Measurements from ENCODE around the gene ATP2B2. TPM values are rescaled to one million over a fixed set of nuclear protein-coding genes. Genes with fewer than 3 reads are reported as not detected.

Gene ATP2B2
- total RNA-seq, 1 donor from 2014 or later = not detected

DNA sequence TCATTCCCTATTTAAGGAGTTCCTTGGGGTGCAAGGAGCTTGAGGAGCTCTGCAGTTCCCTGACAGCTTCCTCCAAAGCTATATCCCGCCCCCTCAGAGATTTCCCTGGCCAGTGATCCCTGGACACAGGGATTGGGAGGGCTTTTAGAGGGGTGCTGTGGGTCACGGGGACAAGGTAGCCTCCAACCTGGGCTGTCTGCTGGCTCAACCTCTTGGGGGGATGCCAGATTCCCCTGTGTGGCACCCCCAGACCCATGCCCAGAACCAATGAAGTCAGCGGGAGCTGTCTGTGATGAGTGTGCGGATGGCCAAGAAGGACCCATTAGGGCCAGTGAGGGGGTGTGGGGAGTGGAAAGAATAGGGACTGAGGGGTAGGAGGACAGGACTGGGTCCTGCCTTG is 21.0 kb upstream of the ATP2B2 start:
- peaks cover 36% of the 10 kb centered on the region for H3K27me3 Mint-ChIP-seq (ENCODE audit: low read depth)
- no peaks in the 10 kb centered on the region for H3K36me3 Mint-ChIP-seq (ENCODE audit: low read depth)
- intact Hi-C loops (cut with micrococcal nuclease) = no loop called here
- H3K4me3 Mint-ChIP-seq (ENCODE audit: low read depth) = no peak overlapping the region
- H3K9me3 Mint-ChIP-seq = no peaks in the 10 kb centered on the region
- H3K4me1 Mint-ChIP-seq (ENCODE audit: low read depth) = no peaks in the 10 kb centered on the region
- H3K27ac Mint-ChIP-seq = no peak overlapping the region
- DNase-seq (ENCODE audit: low spot score) = no peak

DNA sequence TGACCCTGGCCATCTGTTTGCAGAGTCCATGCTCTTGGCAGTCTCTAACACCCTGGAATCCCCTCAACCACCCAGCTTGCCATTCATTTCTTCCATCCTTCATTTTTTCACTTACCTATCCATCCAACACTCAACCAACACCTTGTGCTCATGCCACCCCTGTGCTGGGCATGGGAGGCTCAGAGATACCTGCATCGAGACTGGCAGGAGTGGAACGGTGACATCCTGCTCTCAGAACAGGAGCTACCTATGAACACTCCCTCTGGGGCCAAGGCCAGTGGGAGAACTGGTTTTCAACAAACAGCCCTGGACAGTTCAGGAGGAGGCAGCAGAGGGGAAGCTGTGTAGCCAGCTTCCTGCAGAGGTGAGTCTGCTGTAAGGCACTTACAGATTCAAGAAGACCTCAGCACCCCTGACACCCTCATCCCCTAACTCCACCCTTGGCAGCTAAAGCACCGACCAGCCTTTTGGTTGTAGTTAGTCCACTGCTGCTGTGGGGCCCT is 19.5 kb upstream of the ATP2B2 start:
- intact Hi-C loops (cut with micrococcal nuclease) = no loop called here
- DNase-seq (ENCODE audit: low spot score) = no peak
- Mint-ChIP-seq H3K27ac (no peak overlapping the region), H3K4me1 (ENCODE audit: low read depth) (no peaks in the 10 kb centered on the region), H3K4me3 (ENCODE audit: low read depth) (no peak overlapping the region), H3K9me3 (no peaks in the 10 kb centered on the region), H3K27me3 (ENCODE audit: low read depth) (peaks cover 36% of the 10 kb centered on the region), H3K36me3 (ENCODE audit: low read depth) (no peaks in the 10 kb centered on the region)

DNA sequence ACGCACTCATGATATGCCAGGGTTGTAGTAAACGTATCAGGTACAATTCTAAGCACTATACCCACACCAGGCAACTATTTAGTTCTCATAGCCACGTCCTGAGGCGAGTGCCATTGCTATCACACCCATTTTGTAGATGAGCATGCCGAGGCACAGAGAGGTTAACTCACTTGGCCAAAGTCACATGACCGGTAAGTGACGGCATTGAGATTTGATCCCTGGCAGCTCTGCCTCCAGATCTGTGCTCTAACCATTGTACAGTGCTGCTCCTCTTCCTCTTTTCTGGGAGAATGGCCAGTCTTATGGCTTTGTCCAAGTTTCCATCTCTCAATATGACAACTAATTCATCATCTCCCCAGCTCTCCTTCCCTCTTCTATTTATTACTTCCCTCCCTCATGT is 18.9 kb upstream of the ATP2B2 start:
- H3K27me3 Mint-ChIP-seq (ENCODE audit: low read depth) = peaks cover 36% of the 10 kb centered on the region

DNA sequence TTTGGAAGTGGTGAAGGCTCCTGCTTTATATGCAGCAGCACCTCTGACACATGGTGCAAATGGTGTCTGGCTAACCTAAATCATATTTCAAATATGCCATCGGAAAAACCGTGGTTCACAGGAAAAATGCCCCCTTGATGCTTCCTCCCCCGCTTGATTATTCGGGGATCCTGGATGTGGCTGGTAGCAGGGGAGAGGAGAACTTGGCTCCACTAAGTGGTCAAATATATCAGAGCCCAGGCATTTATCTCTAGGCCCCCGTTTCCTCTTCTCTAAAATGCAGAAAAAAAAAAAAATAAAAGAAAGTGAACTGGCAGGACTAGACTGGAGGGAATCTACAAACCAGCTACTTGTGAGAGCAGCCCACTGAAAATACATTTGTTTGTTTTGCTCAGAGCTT is 18.2 kb upstream of the ATP2B2 start:
- no peak overlapping the region for H3K27ac Mint-ChIP-seq
- intact Hi-C loops (cut with micrococcal nuclease) = no loop called here
- no peak overlapping the region for H3K4me3 Mint-ChIP-seq (ENCODE audit: low read depth)
- H3K27me3 Mint-ChIP-seq (ENCODE audit: low read depth) = peaks cover 36% of the 10 kb centered on the region
- no peaks in the 10 kb centered on the region for H3K9me3 Mint-ChIP-seq
- H3K36me3 Mint-ChIP-seq (ENCODE audit: low read depth) = no peaks in the 10 kb centered on the region
- H3K4me1 Mint-ChIP-seq (ENCODE audit: low read depth) = no peaks in the 10 kb centered on the region
- DNase-seq (ENCODE audit: low spot score) = no peak

More for the DNA sequence above, 18.9 kb upstream of the ATP2B2 start:
- no peaks in the 10 kb centered on the region for H3K36me3 Mint-ChIP-seq (ENCODE audit: low read depth)
- no peak overlapping the region for H3K4me3 Mint-ChIP-seq (ENCODE audit: low read depth)
- H3K4me1 Mint-ChIP-seq (ENCODE audit: low read depth) = no peaks in the 10 kb centered on the region
- DNase-seq (ENCODE audit: low spot score) = no peak
- no peak overlapping the region for H3K27ac Mint-ChIP-seq
- intact Hi-C loops (cut with micrococcal nuclease) = no loop called here
- no peaks in the 10 kb centered on the region for H3K9me3 Mint-ChIP-seq

DNA sequence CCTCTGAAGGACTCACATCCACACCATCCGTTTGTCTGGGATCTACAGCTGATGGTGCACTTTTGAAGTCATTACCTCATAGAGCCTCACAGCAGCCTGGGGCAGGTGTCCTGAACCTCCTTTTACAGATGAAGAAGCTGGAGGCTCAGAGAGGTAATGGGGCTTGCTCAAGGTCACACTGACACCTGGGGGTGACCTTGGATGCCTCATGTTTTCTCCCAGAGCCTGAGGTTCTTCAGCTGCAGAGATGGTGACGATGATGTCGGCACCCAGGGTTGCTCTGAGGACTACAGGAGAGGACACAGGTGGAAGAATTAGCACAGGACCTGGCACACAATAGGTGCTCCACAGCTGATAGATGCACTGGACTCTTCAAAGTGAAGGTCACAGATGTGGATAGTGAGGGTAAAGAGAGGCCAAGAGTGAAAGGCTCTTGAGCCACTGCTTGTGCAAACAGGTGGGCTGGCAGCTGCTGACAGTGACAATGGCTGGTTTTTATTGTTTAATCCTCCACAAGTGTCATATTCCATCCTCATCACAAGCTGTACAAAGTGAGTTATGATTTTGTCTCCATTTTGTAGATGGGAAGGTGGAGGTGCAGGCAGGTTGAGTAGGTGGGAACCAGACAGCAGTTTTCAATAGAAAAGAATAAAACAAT is 17.4 kb upstream of the ATP2B2 start:
- no peak overlapping the region for H3K27ac Mint-ChIP-seq
- no peaks in the 10 kb centered on the region for H3K9me3 Mint-ChIP-seq
- no peaks in the 10 kb centered on the region for H3K36me3 Mint-ChIP-seq (ENCODE audit: low read depth)
- intact Hi-C loops (cut with micrococcal nuclease) = no loop called here
- DNase-seq (ENCODE audit: low spot score) = no peak
- H3K4me1 Mint-ChIP-seq (ENCODE audit: low read depth) = no peaks in the 10 kb centered on the region
- no peak overlapping the region for H3K4me3 Mint-ChIP-seq (ENCODE audit: low read depth)
- H3K27me3 Mint-ChIP-seq (ENCODE audit: low read depth) = peaks cover 36% of the 10 kb centered on the region

DNA sequence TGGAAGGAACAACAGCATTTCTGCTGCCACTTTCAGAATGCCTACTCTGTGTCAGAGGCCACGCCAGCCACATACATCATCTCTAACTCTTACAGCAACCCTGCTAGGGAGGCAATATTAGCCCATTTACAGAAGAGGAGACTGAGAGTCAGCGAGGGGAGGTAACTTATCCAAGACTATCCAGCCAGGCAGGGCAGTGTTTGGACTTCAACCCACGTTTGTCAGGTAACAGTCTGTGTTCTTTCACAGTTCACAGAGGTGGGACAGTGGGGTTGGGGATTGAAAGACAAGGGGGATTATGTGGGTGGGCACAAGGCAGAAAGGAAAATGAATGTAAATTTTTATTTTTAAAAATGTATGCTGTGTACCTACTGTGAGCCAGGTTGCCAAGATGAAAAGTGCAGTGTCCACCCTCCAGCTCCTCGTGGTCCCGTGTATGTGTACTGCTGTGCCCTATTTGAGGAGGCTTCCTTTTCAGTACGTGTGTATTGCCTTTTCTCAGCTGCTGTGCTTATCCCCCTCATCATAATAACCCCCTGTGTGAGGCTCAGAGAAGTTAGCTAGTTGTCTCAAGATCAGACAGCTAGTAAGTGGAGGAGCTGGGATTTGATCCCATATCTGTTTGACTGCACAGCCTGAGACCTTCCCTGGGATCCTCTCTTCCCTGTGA is 16.5 kb upstream of the ATP2B2 start:
- Mint-ChIP-seq H3K4me3 (ENCODE audit: low read depth) (no peak overlapping the region), H3K27me3 (ENCODE audit: low read depth) (peaks cover 38% of the 10 kb centered on the region), H3K27ac (no peak overlapping the region), H3K9me3 (no peaks in the 10 kb centered on the region), H3K4me1 (ENCODE audit: low read depth) (no peaks in the 10 kb centered on the region), H3K36me3 (ENCODE audit: low read depth) (no peaks in the 10 kb centered on the region)
- intact Hi-C loops (cut with micrococcal nuclease) = no loop called here
- DNase-seq (ENCODE audit: low spot score) = no peak

DNA sequence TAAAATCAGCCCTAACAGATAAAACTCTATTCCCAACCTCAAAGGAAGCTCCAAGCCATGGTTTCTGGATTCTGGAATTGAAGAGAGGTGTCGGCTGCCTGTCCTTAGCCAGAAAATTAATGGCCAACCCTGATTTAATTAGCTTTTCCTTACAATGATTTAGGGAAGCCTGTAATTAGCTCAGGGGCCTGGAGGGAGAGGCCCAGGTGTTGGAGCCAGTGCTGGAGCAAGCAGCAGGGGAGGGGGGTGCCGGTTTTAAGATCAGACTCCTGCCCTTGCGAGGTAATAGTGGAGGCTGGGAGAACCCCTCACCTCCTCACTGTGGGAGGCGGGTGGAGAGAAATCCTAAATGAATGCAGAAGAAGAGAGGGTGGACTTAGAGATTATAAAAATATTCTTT is 14.7 kb upstream of the ATP2B2 start:
- peaks cover 33% of the 10 kb centered on the region for H3K27me3 Mint-ChIP-seq (ENCODE audit: low read depth)
- H3K4me1 Mint-ChIP-seq (ENCODE audit: low read depth) = no peaks in the 10 kb centered on the region
- H3K27ac Mint-ChIP-seq = no peak overlapping the region
- H3K4me3 Mint-ChIP-seq (ENCODE audit: low read depth) = no peak overlapping the region
- H3K9me3 Mint-ChIP-seq = no peaks in the 10 kb centered on the region
- intact Hi-C loops (cut with micrococcal nuclease) = no loop called here
- DNase-seq (ENCODE audit: low spot score) = no peak
- H3K36me3 Mint-ChIP-seq (ENCODE audit: low read depth) = no peaks in the 10 kb centered on the region

DNA sequence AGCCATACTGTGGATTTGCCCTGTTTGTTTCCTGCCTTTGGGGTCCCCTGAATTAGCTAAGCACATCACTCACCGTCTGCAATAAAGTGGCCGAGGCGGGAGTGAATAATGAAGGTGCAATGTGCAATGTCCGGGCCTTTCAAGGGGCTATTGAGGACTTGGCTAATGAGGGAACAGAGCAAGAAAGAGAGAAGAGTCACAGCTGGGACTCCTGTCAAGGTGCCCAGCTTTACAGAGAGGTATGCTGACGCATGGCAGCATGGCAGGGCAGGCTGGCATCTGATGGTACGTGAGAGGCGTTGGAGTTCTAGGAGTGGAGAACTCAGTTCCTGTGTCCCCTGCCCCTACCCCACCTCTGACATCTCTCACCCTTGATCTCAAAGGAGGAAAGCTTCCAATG is 13.8 kb upstream of the ATP2B2 start:
- Mint-ChIP-seq H3K4me3 (ENCODE audit: low read depth) (no peak overlapping the region), H3K9me3 (no peaks in the 10 kb centered on the region), H3K4me1 (ENCODE audit: low read depth) (no peaks in the 10 kb centered on the region), H3K27me3 (ENCODE audit: low read depth) (peaks cover 26% of the 10 kb centered on the region), H3K27ac (no peak overlapping the region), H3K36me3 (ENCODE audit: low read depth) (no peaks in the 10 kb centered on the region)
- intact Hi-C loops (cut with micrococcal nuclease) = no loop called here
- DNase-seq (ENCODE audit: low spot score) = no peak

DNA sequence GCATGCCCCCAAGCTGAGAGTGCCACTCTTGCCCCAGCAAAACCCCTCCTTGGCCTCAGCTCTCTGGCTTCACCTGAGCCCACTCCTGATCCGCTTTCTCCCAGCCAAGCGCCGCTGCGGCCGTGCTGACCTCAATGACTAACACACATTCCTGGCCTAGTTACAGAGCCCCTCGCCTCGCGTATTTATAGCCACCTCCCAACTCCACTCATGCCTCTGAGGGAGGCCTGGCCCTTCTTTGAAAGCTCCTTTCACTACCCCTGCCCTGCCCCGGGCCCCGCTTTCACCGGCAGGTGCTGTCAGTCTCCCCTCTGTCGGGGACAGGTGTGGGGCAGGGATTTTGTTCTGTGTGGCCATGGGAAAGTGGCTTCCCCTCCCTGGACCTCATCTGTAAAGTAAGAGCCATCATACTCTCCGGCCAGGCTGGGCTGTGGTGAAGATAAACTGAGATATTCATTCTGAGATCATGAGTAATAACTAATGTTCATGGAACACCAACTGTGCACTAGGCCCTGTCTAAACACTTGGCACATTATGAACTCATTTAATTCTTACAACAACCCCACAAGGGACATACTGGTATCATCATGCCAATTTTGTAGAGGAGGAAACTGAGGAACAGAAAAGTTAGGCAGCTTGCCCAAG is 13.2 kb upstream of the ATP2B2 start:
- H3K4me1 Mint-ChIP-seq (ENCODE audit: low read depth) = no peaks in the 10 kb centered on the region
- H3K4me3 Mint-ChIP-seq (ENCODE audit: low read depth) = no peak overlapping the region
- H3K36me3 Mint-ChIP-seq (ENCODE audit: low read depth) = no peaks in the 10 kb centered on the region
- no peaks in the 10 kb centered on the region for H3K9me3 Mint-ChIP-seq
- H3K27ac Mint-ChIP-seq = no peak overlapping the region
- DNase-seq (ENCODE audit: low spot score) = no peak
- H3K27me3 Mint-ChIP-seq (ENCODE audit: low read depth) = peaks cover 20% of the 10 kb centered on the region
- intact Hi-C loops (cut with micrococcal nuclease) = no loop called here

DNA sequence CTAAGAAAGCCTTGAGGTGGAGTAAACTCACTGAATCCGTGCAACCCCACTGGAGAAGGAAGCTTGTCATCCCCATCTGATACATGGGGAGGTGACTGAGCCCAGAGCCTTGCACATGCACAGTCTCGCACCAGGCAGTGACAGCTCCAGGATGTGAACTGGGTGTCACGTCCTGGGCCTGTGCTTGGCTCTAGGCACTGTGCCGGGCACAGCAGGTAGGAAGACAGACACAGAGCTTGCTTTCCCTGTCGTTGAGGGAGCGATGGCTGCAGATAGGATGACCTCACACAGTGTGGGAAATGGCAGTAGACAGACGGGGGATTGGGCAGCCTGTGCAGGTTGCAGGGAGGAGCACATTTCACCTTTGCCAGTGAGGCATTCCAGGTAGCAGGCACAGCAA is 12.2 kb upstream of the ATP2B2 start:
- Mint-ChIP-seq H3K4me3 (ENCODE audit: low read depth) (no peak overlapping the region), H3K36me3 (ENCODE audit: low read depth) (no peaks in the 10 kb centered on the region), H3K9me3 (no peaks in the 10 kb centered on the region), H3K4me1 (ENCODE audit: low read depth) (no peaks in the 10 kb centered on the region), H3K27me3 (ENCODE audit: low read depth) (peaks cover 13% of the 10 kb centered on the region), H3K27ac (no peak overlapping the region)
- intact Hi-C loops (cut with micrococcal nuclease) = no loop called here
- no peak for DNase-seq (ENCODE audit: low spot score)

DNA sequence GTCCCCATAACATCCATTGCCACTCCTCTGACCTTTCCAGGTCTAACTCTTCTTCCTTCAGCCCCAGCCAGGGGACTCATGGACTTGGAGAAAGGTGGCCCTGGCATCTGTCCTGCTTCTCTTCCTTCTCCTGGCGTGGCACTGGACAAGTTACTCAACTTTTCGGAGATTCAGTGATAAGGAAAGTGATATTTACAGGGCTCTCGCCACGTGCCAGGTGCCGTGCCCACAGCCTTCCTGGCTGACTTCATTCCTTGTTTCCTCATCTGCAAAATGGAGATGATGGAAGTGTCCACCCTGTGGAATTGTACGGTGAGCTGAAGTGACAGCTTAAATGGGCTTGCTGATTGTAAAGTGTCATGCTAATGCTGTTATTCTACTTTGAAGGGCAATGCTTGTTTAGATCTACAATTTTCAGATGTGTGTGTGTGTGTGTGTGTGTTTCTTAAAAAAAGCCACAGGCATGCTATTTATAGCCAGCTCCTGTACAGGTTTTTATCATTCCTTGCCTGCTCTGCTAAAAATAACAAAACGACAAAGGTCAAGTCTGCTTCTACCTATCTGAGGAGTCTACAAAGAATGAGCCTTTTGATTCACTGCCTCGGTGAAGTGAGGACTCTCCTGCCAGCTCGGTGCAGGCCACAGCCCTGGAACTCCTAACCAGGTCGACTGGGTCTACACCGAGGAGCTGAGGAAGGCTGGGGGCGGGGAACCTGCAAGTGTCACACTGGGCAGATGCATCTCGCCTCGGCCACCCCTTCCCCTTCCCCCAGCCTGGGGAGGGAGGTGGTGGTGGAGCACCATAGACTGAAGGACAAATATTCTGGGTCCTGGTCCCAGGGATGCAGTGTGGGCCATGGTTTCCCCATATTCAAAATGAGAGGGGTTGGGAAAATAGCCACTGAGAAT is 11.4 kb upstream of the ATP2B2 start:
- peaks cover 6% of the 10 kb centered on the region for H3K27me3 Mint-ChIP-seq (ENCODE audit: low read depth)
- H3K36me3 Mint-ChIP-seq (ENCODE audit: low read depth) = no peaks in the 10 kb centered on the region
- intact Hi-C loops (cut with micrococcal nuclease) = no loop called here
- no peak overlapping the region for H3K4me3 Mint-ChIP-seq (ENCODE audit: low read depth)
- no peak for DNase-seq (ENCODE audit: low spot score)
- H3K9me3 Mint-ChIP-seq = no peaks in the 10 kb centered on the region
- H3K27ac Mint-ChIP-seq = no peak overlapping the region
- no peaks in the 10 kb centered on the region for H3K4me1 Mint-ChIP-seq (ENCODE audit: low read depth)

DNA sequence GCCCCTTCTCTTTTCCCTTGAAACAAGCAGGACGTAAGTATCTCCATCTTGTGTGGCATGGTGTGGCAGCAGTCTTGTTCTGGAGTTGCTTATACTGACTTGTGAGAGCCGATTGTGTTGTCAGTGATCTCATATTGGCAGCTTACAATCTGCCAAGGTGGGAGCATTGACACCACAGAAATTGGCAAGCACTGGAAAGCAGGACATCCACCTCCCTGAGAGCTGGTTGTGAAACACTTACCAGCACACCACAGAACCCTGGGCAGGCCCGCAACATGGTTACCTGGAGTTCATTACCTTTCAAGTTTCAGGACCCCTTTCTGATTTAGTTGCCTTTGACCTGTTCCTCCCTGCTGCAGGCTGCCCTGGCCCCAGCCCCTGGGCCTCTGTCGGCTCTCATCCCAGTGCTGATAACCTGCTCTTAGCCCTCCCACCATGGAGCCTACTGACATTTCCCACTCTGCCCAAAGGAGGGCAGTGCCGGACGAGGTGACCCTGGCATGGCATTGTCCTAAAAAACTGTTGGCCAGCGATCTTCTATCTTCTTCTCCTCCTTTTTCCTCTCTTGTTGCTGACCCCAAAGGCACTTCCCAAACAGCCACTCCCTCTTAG is 10.6 kb upstream of the ATP2B2 start:
- Mint-ChIP-seq H3K36me3 (ENCODE audit: low read depth) (no peaks in the 10 kb centered on the region), H3K4me3 (ENCODE audit: low read depth) (no peak overlapping the region), H3K27ac (no peak overlapping the region), H3K27me3 (ENCODE audit: low read depth) (peaks cover 2% of the 10 kb centered on the region), H3K4me1 (ENCODE audit: low read depth) (no peaks in the 10 kb centered on the region), H3K9me3 (no peaks in the 10 kb centered on the region)
- intact Hi-C loops (cut with micrococcal nuclease) = no loop called here
- no peak for DNase-seq (ENCODE audit: low spot score)

Data from activated T-helper 2 cell treated with anti-CD3 and anti-CD28 coated beads, Interferon-gamma antibody, Interleukin-2, Interleukin-4, amounts not matched to agents 10 μg/mL and 5 μg/mL and 100 μg/mL, durations not matched to agents 14 hours and 24 hours and 36 hours (primary cell).